Lung (tissue), 12 donors: ENCODE results near the gene MYT1. TPM values are rescaled to one million over a fixed set of nuclear protein-coding genes. Genes with fewer than 3 reads are reported as not detected.

Source experiments
- ATAC-seq: fragments of 200-7000 bp; cut with Tn5 transposase; one replicate; pipeline ENCODE4 v1.9.1; 2020; ENCODE audit warnings: moderate number of reproducible peaks; ENCODE audit not compliant: insufficient read depth, low FRiP score
- DNase-seq, 3 donors: peaks; one replicate each; pipeline ENCODE4 v3.0.0-alpha.2; 2013 to 2017
- H3K27ac ChIP-seq, 2 donors: one replicate each; pipeline ENCODE4 v1.5.1; 2013; ENCODE audit warnings: mild to moderate bottlenecking in 2 of 2, moderate library complexity in 2 of 2, control low read depth in 1 of 2, inconsistent platforms in 1 of 2, low read depth in 1 of 2, low read length in 1 of 2
- H3K27me3 ChIP-seq, 3 donors: one replicate each; pipeline ENCODE4 v1.5.1; 2013; ENCODE audit warnings: low read length in 2 of 3; ENCODE audit not compliant: control insufficient read depth in 3 of 3, insufficient read depth in 3 of 3
- H3K36me3 ChIP-seq, 4 donors: one replicate each; pipeline ENCODE4 v1.5.1; 2013; ENCODE audit warnings: low read length in 4 of 4, mild to moderate bottlenecking in 1 of 4, moderate library complexity in 1 of 4; ENCODE audit not compliant: control insufficient read depth in 4 of 4, insufficient read depth in 4 of 4
- H3K4me1 ChIP-seq, 5 donors: one replicate each; pipeline ENCODE4 v1.5.1; 2013; ENCODE audit warnings: low read length in 5 of 5, mild to moderate bottlenecking in 2 of 5, moderate library complexity in 1 of 5; ENCODE audit not compliant: control insufficient read depth in 5 of 5, insufficient read depth in 5 of 5
- H3K4me3 ChIP-seq: one replicate; pipeline ENCODE4 v1.5.1; 2013; ENCODE audit warnings: mild to moderate bottlenecking, control low read depth, moderate library complexity
- H3K9ac ChIP-seq, 2 donors: one replicate each; pipeline ENCODE4 v1.5.1; 2013; ENCODE audit warnings: low read length in 2 of 2, control low read depth in 1 of 2; ENCODE audit not compliant: insufficient read depth in 1 of 2
- H3K9me3 ChIP-seq, 4 donors: one replicate each; pipeline ENCODE4 v1.5.1; 2013; ENCODE audit warnings: low read length in 3 of 4, mild to moderate bottlenecking in 1 of 4, moderate library complexity in 1 of 4; ENCODE audit not compliant: control insufficient read depth in 4 of 4, insufficient read depth in 3 of 4
- CTCF ChIP-seq: IDR thresholded peaks from 2 replicates; pipeline ENCODE4 v1.5.1; 2012; ENCODE audit warnings: mild to moderate bottlenecking; ENCODE audit errors: control extremely low read depth, extremely low read depth
- WGBS, 2 donors: extraction: QIAGEN DNeasy Blood & Tissue Kit; methylation state at CpG; one replicate each; pipeline ENCODE4 v1.1.7; 2013; 5-methylcytosine and 5-hydroxymethylcytosine counted together
- polyA plus RNA-seq, 2 donors: library from polyadenylated mRNA; stranded (reverse); fragments of 200-250 nt; gene quantifications; one replicate each; pipeline ENCODE4 v1.2.1, GENCODE V29; 2013
- total RNA-seq, 2 donors: library from RNA; depleted of rRNA in 1 of 2; stranded (reverse); fragments of >200 nt in 1 of 2; gene quantifications; one replicate each; pipeline ENCODE4 v1.2.1, GENCODE V29; 2014 to 2021
- donor health status: control.
- donor health status: control.
- donor health status: Bipolar disorder and iron deficiency.
- donor health status: healthy.
- donor health status: DM: yes; HTN: yes; CAD: no.

The MYT1 gene
- total and polyA plus RNA-seq, 4 donors, result 0.03 to 0.40 (median 0.10) TPM; not detected in 1

DNA sequence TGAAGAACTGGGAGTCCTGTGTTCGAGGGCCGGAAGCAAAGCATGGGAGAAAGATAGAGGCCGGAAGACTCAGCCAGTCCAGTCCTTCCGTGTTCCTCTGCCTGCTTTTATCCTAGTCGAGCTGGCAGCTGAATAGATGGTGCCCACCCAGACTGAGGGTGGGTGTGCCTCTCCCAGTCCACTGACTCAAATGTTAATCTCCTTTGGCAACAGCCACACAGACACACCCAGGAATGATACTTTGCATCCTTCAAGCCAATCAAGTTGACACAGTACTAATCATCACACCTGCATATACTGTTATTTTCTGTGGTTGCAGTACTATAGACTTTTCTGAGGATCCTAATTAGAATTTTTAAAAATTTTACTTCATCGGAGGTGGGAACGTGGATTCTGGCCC is 112.6 kb downstream of the MYT1 start:
- Histone ChIP-seq H3K9ac (no peak overlapping the region), H3K4me1 (no peaks in the 10 kb centered on the region), H3K36me3 (peaks cover 0 to 10% (median 9%) of the 10 kb centered on the region in 4 donors), H3K4me3 (no peak overlapping the region), H3K27ac (no peak overlapping the region), H3K27me3 (no peaks in the 10 kb centered on the region), H3K9me3 (no peaks in the 10 kb centered on the region)
- TF ChIP-seq CTCF, result no peak
- WGBS, 2 donors, result 94 to 95% methylated on average over 7 of the region's 7 CpGs
- no peak for ATAC-seq
- no peak for DNase-seq

GRCh38 chr20:64277571-64278316 is 113.5 kb downstream of the MYT1 start:
- no peak for TF ChIP-seq CTCF
- H3K4me3 ChIP-seq, result no peak overlapping the region
- H3K9me3 ChIP-seq, result no peaks in the 10 kb centered on the region
- no peak overlapping the region for H3K9ac ChIP-seq
- no peak for DNase-seq
- H3K27me3 ChIP-seq, result peaks cover 0 to 2% (median 0%) of the 10 kb centered on the region in 3 donors
- H3K27ac ChIP-seq, result no peak overlapping the region
- H3K36me3 ChIP-seq, result peaks cover 0 to 10% (median 8%) of the 10 kb centered on the region in 4 donors
- 75 to 89% methylated on average over 9 to 10 of the region's 10 CpGs for WGBS, 2 donors
- no peak for ATAC-seq
- H3K4me1 ChIP-seq, result no peaks in the 10 kb centered on the region

DNA sequence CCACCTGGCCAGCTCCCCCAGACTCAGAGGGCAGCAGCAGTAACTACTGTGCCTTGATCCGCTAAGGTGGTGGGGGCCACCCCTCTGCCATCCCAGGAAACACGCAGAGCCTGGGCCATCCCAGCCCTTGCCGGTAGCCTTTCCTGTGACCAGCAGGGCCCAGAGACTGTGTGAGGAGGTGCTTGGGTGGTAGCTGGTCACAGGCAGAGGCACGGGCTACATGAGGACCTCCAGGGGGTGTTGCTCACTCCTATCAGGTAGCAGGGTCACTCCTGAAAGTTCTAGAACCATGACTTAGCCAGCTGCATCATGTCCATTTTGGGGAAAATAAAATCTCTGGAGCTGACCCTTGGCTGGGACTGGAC is 114.0 kb downstream of the MYT1 start:
- peaks cover 0 to 9% (median 5%) of the 10 kb centered on the region in 4 donors for H3K36me3 ChIP-seq
- DNase-seq, result no peak
- no peaks in the 10 kb centered on the region for H3K9me3 ChIP-seq
- H3K4me1 ChIP-seq, result no peaks in the 10 kb centered on the region
- H3K27me3 ChIP-seq, result peaks cover 0 to 2% (median 0%) of the 10 kb centered on the region in 3 donors
- no peak for ATAC-seq
- no peak overlapping the region for H3K4me3 ChIP-seq
- H3K9ac ChIP-seq, result no peak overlapping the region
- no peak overlapping the region for H3K27ac ChIP-seq
- 82% methylated on average over 4 of the region's 4 CpGs for WGBS, 2 donors
- no peak for TF ChIP-seq CTCF
